K562 (cell line): ENCODE measurements around the gene PTK6. TPM values are rescaled to one million over a fixed set of nuclear protein-coding genes. Genes with fewer than 3 reads are reported as not detected.
"Not testable (repeated sequence)": the region's sequence is repeated elsewhere in the genome, so short reads cannot be mapped to it uniquely, and the experiment has no call there.

ENCODE experiments used
- ATAC-seq: fragments of 200-7000 bp; cut with Tn5 transposase; 3 replicates; pipeline ENCODE4 v1.9.1; 2020; ENCODE audit warnings: moderate library complexity
- BruUV-seq: library from RNA; stranded (reverse); fragments of 400-500 nt; replicated peaks from 2 replicates; lab custom pipeline; 2021; lab: Mats Ljungman, UMichigan
- CTCF ChIA-PET: fragments of 300-600 bp; formaldehyde crosslinking; extraction: SDS; loops from one replicate; lab custom pipeline; 2021; ENCODE audit warnings: low intra/inter-chr PET ratio; lab: Yijun Ruan, JAX
- POLR2A ChIA-PET: fragments of 300-600, 350-650 bp; sonication (Branson Sonifier 250); formaldehyde crosslinking; extraction: SDS; loops from one replicate; lab custom pipeline; 2021; ENCODE audit warnings: antibody characterized with exemption, inconsistent platforms; lab: Yijun Ruan, JAX
- DNase-seq, 4 experiments: peaks; one replicate each; pipeline versions ENCODE4 v3.0.0 to v3.0.0-alpha.2; 2011 to 2018; ENCODE audit warnings: low spot score in 3 of 4, mixed read lengths in 3 of 4; ENCODE audit errors: extremely low read depth in 1 of 4
- FAIRE-seq: peaks from 2 replicates; lab custom pipeline; 2011; peaks lifted over from hg19 to GRCh38; lab: Jason Lieb, UNC
- H2AFZ ChIP-seq: 2 replicates; pipeline ENCODE4 v1.6.0; 2011; ENCODE audit warnings: low read depth, low read length, control low read depth, inconsistent platforms
- H3K27ac ChIP-seq: fragments of 200-600 bp; 3 replicates; pipeline ENCODE4 v1.8.0; 2011; ENCODE audit warnings: low read depth, mild to moderate bottlenecking, control low read depth, inconsistent platforms, low read length, moderate library complexity, mixed read lengths; ENCODE audit errors: extremely low read depth
- H3K27me3 ChIP-seq, 2 experiments: fragments of 300-600 bp in 1 of 2; 2 replicates in 1 of 2; 3 replicates in 1 of 2; pipeline versions ENCODE4 v1.6.0 to v1.8.0; 2011; ENCODE audit warnings: inconsistent platforms in 2 of 2, low read length in 2 of 2, mild to moderate bottlenecking in 1 of 2, mixed read lengths in 1 of 2, moderate library complexity in 1 of 2; ENCODE audit not compliant: control insufficient read depth in 2 of 2, insufficient read depth in 2 of 2
- H3K36me3 ChIP-seq: fragments of 300-600 bp; 3 replicates; pipeline ENCODE4 v1.8.0; 2011; ENCODE audit warnings: mild to moderate bottlenecking, low read length, inconsistent platforms; ENCODE audit not compliant: control insufficient read depth, insufficient read depth
- H3K4me1 ChIP-seq, 2 experiments: fragments of 200-600 bp in 1 of 2; replicated peaks in 1 of 2; 2 replicates in 1 of 2; 3 replicates in 1 of 2; pipeline versions ENCODE4 v1.5.1 to v1.8.0; 2011; ENCODE audit warnings: inconsistent platforms in 2 of 2, low read length in 2 of 2, mild to moderate bottlenecking in 1 of 2, mixed read lengths in 1 of 2, moderate library complexity in 1 of 2; ENCODE audit not compliant: control insufficient read depth in 2 of 2, insufficient read depth in 2 of 2
- H3K4me2 ChIP-seq: 2 replicates; pipeline ENCODE4 v1.6.1; 2011; ENCODE audit warnings: low read length, control low read depth, inconsistent platforms, mixed read lengths; ENCODE audit not compliant: insufficient read depth
- H3K4me3 ChIP-seq: fragments of 200-600 bp; sonication (generic), shearing (Covaris generic); 2 replicates; pipeline ENCODE4 v1.5.1; 2016; ENCODE audit warnings: control low read depth, inconsistent platforms
- H3K79me2 ChIP-seq: fragments of 200-600 bp; 3 replicates; pipeline ENCODE4 v1.8.0; 2011; ENCODE audit warnings: low read length, inconsistent platforms; ENCODE audit not compliant: control insufficient read depth, insufficient read depth
- H3K9ac ChIP-seq, 2 experiments: 2 replicates each; pipeline versions ENCODE4 v1.6.0 to v1.6.1; 2011; ENCODE audit warnings: low read depth in 2 of 2, low read length in 2 of 2, control low read depth in 1 of 2, inconsistent platforms in 1 of 2, mild to moderate bottlenecking in 1 of 2, mixed read lengths in 1 of 2; ENCODE audit not compliant: insufficient read depth in 1 of 2
- H3K9me1 ChIP-seq: one replicate; pipeline ENCODE4 v1.6.0; 2011; ENCODE audit warnings: inconsistent platforms, mild to moderate bottlenecking, low read length, moderate library complexity; ENCODE audit not compliant: control insufficient read depth, insufficient read depth
- H3K9me3 ChIP-seq: replicated peaks from 2 replicates; pipeline ENCODE4 v1.5.1; 2011; ENCODE audit warnings: low read depth, low read length, inconsistent platforms; ENCODE audit not compliant: control insufficient read depth, insufficient read depth
- H4K20me1 ChIP-seq: replicated peaks from 2 replicates; pipeline ENCODE4 v1.6.1; 2011; ENCODE audit warnings: low read length, inconsistent platforms, mixed read lengths; ENCODE audit not compliant: control insufficient read depth, insufficient read depth
- NR2C1 ChIP-seq, 2 experiments: fragments of 450-650 bp; IDR thresholded peaks; 2 replicates each; pipeline ENCODE4 v1.6.1; 2017; ENCODE audit warnings: mild to moderate bottlenecking in 2 of 2, antibody characterized with exemption in 1 of 2, inconsistent platforms in 1 of 2, missing compliant biosample characterization in 1 of 2, missing genetic modification characterization in 1 of 2
- NR2C2 ChIP-seq, 2 experiments: fragments of 200-800 bp in 1 of 2; sonication (Bioruptor generic) in 1 of 2; sonication (generic) in 1 of 2; formaldehyde crosslinking in 1 of 2; IDR thresholded peaks; 2 replicates each; pipeline versions ENCODE4 v1.6.1 to v1.8.0; 2016 to 2022; ENCODE audit warnings: mild to moderate bottlenecking in 1 of 2, missing compliant biosample characterization in 1 of 2, missing genetic modification characterization in 1 of 2, missing genetic modification reagents in 1 of 2
- SP1 ChIP-seq: sonication (generic); formaldehyde crosslinking; IDR thresholded peaks from 2 replicates; pipeline ENCODE4 v1.8.1; 2022; ENCODE audit warnings: mild to moderate bottlenecking, missing genetic modification reagents
- ZBTB33 ChIP-seq: sonication (generic); formaldehyde crosslinking; IDR thresholded peaks from 2 replicates; pipeline ENCODE4 v1.8.1; 2023; ENCODE audit warnings: mild to moderate bottlenecking, missing genetic modification reagents
- ZNF263 ChIP-seq: sonication (generic); formaldehyde crosslinking; IDR thresholded peaks from 2 replicates; pipeline ENCODE4 v1.8.0; 2022; ENCODE audit warnings: mild to moderate bottlenecking, missing genetic modification reagents, borderline replicate concordance
- WGBS: fragments of 100-300 bp; shearing (Covaris generic); methylation state at CpG from one replicate; pipeline ENCODE4 v1.1.6; 2016; ENCODE audit warnings: low coverage, mixed read lengths; ENCODE audit not compliant: insufficient coverage; ENCODE audit errors: missing lambda C conversion rate; 5-methylcytosine and 5-hydroxymethylcytosine counted together
- in situ Hi-C: fragments of 300-500 bp; cut with MboI; formaldehyde crosslinking; loops from 4 replicates; pipeline ENCODE4 v1.15.0; 2018; ENCODE audit warnings: inconsistent platforms, mixed read lengths
- intact Hi-C: fragments of 100-400 bp; cut with micrococcal nuclease; formaldehyde crosslinking; loops from 2 replicates; pipeline ENCODE4 v1.14.2; 2022
- polyA plus RNA-seq, 8 experiments: library from polyadenylated mRNA; depleted of rRNA in 4 of 8; stranded (reverse) in 5 of 8; unstranded in 3 of 8; fragments of >200 nt; fragmentation: Nextera tagmentation in 2 of 8; fragmentation: Illumina TruSeq in 1 of 8; extraction: Ambion mirVana in 2 of 8; extraction: Trizol in 1 of 8; gene quantifications; 2 replicates each; pipeline versions ENCODE4 v1.2.1 to v1.2.3, GENCODE V29; 2011 to 2014; ENCODE audit warnings: inconsistent platforms in 1 of 8, missing spikeins in 1 of 8
- total RNA-seq, 7 experiments: library from RNA; depleted of rRNA in 6 of 7; stranded (reverse); fragments of >200 nt in 6 of 7; fragmentation: Illumina TruSeq in 2 of 7; extraction: Trizol in 2 of 7; gene quantifications; 2 replicates each; pipeline versions ENCODE4 v1.2.1 to v1.2.3, GENCODE V29; 2011 to 2021; ENCODE audit warnings: low replicate concordance in 1 of 7
- TF ChIP-seq, protein P1 (sequence below): sonication (generic); formaldehyde crosslinking; IDR thresholded peaks from 2 replicates; pipeline ENCODE4 v1.9.0; 2022; ENCODE audit warnings: mild to moderate bottlenecking, missing genetic modification reagents
- TF ChIP-seq, protein P2 (sequence below): sonication (generic); formaldehyde crosslinking; IDR thresholded peaks from 2 replicates; pipeline ENCODE4 v1.8.0; 2022; ENCODE audit warnings: missing genetic modification reagents, mild to moderate bottlenecking, moderate library complexity, borderline replicate concordance

The PTK6 gene
- total and polyA plus RNA-seq, 9 of the 15 experiments (the other 6 are each of a cell fraction or from before 2014, with no cell fraction given), result 0.07 TPM; not detected in 8

- TF ChIP-seq NR2C1 (IDR thresholded peaks at IDR 0.05) (0 out of 2 replicates have a peak, but pooled peaks have one; percentile 3), NR2C2 (tag; IDR thresholded peaks at IDR 0.05) (peak; percentile 78), SP1 (CRISPR knock-in tag) (peak; percentile 4; the same call in 1 of the 2 replicates), ZBTB33 (0 out of 2 replicates have a peak, but pooled peaks have one; percentile 17), ZNF263 (CRISPR knock-in tag) (peak; percentile 72)
- TF ChIP-seq NR2C1 (tag; IDR thresholded peaks at IDR 0.05); NR2C2 (CRISPR knock-in tag; IDR thresholded peaks at IDR 0.05): not testable (repeated sequence)
- TF ChIP-seq, protein P1, sequence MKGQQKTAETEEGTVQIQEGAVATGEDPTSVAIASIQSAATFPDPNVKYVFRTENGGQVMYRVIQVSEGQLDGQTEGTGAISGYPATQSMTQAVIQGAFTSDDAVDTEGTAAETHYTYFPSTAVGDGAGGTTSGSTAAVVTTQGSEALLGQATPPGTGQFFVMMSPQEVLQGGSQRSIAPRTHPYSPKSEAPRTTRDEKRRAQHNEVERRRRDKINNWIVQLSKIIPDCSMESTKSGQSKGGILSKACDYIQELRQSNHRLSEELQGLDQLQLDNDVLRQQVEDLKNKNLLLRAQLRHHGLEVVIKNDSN (CRISPR knock-in tag), result peak; percentile 86
- TF ChIP-seq, protein P2, sequence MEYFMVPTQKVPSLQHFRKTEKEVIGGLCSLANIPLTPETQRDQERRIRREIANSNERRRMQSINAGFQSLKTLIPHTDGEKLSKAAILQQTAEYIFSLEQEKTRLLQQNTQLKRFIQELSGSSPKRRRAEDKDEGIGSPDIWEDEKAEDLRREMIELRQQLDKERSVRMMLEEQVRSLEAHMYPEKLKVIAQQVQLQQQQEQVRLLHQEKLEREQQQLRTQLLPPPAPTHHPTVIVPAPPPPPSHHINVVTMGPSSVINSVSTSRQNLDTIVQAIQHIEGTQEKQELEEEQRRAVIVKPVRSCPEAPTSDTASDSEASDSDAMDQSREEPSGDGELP (CRISPR knock-in tag), result peak; percentile 65; the same call in 1 of the 2 replicates
- TF ChIP-seq, all 486 proteins: peak for 7; not testable (repeated sequence) for 479
- H3K9me1 ChIP-seq, H3K4me2 ChIP-seq, BruUV-seq, H3K4me3 ChIP-seq, CTCF ChIA-PET, in situ Hi-C loops, H3K36me3 ChIP-seq, H3K27ac ChIP-seq, H2AFZ ChIP-seq, H3K79me2 ChIP-seq, POLR2A ChIA-PET, H4K20me1 ChIP-seq, H3K9me3 ChIP-seq: not testable (repeated sequence)
- ATAC-seq, result peak; percentile 79
- intact Hi-C loops, result loop anchor here (10.0 kb wide), 1 partner anchor 305 kb away; the partner anchor contains the start of genes ABHD16B and TPD52L2
- FAIRE-seq, result peak; percentile 88
- H3K27me3 ChIP-seq, result peaks cover 0 to 11% of the 10 kb centered on the region in 2 experiments; a peak in 2 of 5 replicates
- peaks cover 0 to 84% of the 10 kb centered on the region in 2 experiments; a peak in 2 of 5 replicates for H3K4me1 ChIP-seq
- H3K9ac ChIP-seq, result peak overlapping the region in 1 of 2 experiments; percentile 64; a peak in 1 of 4 replicates
- WGBS, result 74% methylated on average over 11 of the region's 31 CpGs
- DNase-seq, result peak in 2 of 4 experiments; percentile 54 to 63
These were observed 22.5 kb upstream of the PTK6 start for GRCh38 chr20:63559485-63560332.
